NCI-H146 (cell line): ENCODE results near the gene TULP4.

Experiments used
- DNase-seq: peaks from one replicate; lab custom pipeline; 2025; lab: John Stamatoyannopoulos, UW

Gene TULP4

DNA sequence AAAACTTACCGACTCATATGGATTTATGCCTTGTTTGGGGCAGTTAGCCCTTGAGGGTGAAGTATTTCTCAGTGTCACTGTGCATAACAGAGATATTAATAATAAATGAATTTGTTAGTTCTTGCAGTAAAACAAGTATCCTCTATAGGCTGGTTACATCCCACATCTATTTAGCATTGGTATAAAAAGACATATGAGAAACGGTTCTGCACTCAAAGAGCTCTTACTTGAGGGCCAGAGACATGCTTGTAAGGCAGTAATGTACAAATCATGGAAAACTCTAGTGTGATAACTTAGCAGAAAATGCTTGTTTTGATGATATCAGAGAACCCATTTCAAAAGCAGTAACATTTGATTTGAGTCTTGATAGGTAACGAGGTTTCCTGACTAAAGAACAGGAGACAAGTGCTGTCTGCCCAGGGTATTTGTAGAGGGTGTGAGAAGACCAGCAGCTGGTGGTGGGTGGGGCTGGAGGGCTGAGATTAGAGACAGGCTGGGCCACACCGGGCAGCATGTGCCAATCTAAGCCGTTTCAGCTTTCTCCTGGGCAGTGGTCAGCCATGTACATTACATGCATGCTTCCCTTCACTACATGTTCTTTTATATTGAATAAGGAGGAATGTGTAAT lies 46.3 kb downstream of the TULP4 start:
- no peak for DNase-seq

DNA sequence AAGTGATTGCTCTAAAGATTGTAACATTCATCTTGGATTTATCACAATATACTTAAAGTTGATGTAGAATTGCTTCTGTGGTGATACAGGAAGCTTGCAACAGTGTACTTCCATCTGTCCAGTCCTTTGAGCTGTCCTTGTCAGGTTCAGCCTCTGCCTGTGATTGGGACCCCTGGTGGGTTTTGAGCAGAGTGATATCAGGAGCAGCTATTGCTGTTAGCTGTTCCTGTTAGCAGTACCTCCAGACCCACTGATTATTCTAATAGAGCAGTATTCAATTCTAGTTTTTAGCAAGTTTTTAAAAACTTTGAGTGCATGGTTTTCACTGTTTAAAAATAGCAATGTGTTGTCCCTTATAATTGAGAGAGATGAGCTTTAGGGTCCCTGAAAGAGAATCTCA lies 48.8 kb downstream of the TULP4 start:
- peak; percentile 46 for DNase-seq

- no peak for DNase-seq
Measured at GRCh38 chr6:158361961-158362669, 49.9 kb downstream of the TULP4 start.

DNA sequence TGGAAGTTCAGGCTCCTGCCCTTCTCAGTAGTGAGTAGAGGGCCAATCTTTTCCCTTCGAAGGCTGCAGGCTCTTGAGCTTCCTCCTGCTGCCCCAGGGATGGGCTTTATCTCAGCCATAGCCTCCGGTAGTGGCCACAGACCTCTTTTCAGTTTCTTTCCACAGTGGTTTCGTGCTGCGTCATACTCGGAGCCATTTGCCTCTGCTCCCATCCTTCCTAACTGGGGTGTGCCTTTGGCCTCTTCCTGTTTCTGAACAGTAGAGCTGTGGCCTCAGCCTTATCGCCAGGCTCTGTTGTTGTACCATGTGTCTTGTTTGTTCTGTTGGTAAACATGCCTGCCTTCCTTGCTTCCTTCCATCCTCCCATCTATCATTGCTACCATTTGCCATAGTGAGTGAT lies 54.1 kb downstream of the TULP4 start:
- DNase-seq: no peak

DNA sequence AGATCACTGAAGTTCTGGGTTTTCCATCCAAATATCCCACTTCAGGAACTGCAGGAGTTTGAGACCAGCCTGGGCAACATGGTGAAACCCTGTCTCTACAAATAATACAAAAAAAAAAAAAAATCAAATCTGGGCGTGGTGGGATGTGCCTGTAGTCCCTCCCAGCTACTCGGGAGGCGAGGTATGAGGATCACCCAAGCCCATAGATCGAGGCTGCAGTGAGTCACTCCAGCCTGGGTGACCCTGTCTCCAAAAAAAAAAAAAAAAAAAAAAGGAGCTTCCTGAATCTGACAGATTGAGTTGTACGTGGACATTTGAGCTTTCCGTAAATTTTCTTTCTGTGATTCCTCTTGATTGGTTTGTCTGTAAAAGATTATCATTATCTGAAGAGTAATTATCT lies 55.6 kb downstream of the TULP4 start:
- DNase-seq: no peak

DNA sequence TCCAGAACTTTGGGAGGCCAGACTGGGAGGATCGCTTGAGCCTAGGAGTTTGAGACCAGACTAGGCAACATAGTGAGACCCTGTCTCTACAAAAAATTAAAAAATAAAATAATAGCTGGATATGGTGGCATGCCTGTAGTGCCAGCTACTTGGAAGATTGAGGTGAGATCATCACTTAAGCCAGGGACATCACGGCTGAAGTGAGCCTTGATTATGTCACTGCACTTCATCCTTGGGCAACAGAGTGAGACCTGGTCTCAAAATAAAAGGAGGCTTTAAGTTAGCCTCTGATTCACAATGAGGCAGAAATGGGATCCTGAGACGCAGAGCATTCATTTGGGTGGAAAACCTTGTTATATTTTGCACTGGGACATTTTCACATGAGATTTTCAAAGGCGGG lies 57.0 kb downstream of the TULP4 start:
- DNase-seq: no peak

DNA sequence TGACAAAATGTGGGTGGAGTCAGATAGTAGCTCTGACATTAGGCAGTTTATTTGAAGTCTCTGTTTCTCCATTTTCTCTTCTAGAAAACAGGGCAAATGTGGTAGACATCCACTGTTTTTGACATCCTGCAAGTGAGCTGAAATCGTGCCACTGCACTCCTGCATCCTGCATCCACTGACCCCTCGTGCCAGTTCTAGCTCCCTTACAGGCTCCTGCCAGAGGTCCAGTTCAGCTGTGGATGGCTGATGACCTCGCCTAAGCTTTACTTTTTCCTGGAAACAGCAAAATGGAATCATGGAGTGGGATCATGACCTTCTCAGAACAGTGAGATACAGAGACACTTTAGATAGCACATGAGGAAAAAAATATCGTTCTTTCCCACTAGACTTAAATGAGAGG lies 58.5 kb downstream of the TULP4 start:
- DNase-seq: no peak

- DNase-seq: no peak
Measured at GRCh38 chr6:158371261-158371660, 59.0 kb downstream of the TULP4 start.

DNA sequence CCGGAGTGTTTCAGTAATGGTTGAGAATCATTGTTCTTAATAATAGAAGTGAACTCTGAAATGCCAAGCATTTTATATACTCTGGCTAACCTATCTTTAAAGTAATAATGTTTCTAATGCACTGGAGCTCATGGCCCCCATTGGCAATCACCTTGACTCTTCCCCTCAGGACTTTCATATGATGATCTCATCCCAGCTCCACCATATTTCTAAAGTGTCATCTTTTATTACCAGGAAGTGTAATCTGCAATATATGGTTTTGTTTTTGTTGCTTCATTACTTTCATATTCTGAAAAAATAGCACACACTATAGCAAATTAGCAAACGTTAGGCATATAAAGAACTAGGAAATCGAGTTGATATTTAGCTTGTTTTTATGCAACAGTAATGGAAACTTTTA lies 60.3 kb downstream of the TULP4 start:
- no peak for DNase-seq

DNA sequence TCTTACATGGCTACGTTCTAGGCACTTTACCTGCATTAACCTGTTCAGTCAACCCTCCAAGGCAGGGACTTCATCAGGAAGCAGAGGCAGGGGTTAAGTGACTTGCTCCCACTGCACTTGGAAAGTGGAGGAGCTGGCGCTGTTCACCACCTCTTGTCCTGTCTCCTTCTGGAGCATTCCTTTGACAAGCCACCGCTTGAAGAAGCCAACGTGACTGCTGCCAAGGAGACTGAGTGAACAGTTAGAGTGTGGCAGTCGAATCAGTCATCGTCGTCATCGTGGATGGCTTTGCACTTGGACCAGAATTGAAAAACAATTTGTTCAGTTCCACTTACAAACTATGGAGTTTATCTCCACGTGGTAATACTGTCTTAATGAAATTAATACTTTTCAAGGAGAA lies 60.9 kb downstream of the TULP4 start:
- no peak for DNase-seq

- DNase-seq: no peak
Measured at GRCh38 chr6:158374020-158374419, 61.8 kb downstream of the TULP4 start.

- DNase-seq: no peak
Measured at GRCh38 chr6:158376631-158377081, 64.4 kb downstream of the TULP4 start.

DNA sequence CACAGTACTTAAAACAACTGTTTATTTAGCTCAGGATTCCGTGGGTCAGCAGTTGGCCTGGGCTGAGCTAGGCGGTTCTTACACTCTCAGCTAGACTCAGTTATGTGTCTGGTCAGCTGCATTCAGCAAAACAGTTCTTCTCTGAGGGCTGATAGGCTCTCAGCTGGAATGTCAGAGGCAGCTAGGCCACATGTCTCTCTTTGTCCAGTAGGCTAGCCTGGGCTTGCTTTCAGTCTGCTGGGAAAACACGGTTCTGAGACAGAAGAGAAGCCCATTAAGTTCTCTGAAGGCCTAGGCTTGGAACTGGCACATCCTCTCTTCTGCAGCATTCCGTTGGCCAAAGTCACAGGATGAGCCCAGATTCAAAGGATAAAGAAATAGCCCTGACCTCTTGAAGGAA lies 65.6 kb downstream of the TULP4 start:
- DNase-seq: no peak

DNA sequence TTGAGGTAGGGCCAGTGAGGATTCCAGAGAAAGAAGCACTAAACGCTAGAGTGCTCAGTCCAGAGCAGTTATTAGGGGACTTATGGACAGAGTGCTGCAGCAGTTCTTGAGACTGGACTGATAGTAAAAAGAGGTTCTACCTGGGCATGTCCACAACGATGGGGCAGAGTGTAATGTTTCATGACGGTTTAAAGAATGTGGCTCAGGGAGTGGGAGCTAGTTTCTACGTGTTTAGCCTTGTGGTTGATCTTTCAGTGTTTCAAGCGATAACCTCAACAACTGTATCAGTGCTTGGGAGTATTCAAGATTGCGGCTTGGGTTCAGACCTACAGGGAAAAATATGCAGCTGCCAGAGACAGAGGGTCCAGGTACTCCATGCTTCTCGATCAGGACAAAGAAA lies 67.1 kb downstream of the TULP4 start:
- no peak for DNase-seq

GRCh38 chr6:158381214-158381613 lies 68.9 kb downstream of the TULP4 start:
- DNase-seq: no peak

- no peak for DNase-seq
Measured at GRCh38 chr6:158382491-158382890, 70.2 kb downstream of the TULP4 start.

DNA sequence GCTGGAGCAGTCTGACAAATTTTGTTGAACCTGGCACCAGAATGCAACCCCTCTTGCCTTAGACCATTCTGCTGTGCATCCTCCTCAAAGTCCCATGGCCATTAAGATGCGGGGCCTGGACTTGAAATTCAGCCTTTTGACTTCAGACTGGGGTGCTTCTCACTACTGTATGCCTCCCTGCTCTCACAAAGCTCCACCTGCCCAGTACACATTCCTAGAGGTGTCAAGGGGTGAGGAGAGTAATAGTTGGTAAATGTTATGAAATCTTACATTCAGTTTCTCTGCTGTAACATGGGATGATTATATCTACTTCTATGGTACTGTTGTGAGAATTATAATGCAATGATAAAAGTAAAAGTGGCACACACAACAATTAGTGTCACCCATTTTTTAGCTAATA lies 70.8 kb downstream of the TULP4 start:
- no peak for DNase-seq

- no peak for DNase-seq
Measured at GRCh38 chr6:158383542-158383941, 71.3 kb downstream of the TULP4 start.

- DNase-seq: no peak
Measured at GRCh38 chr6:158384671-158385110, 72.4 kb downstream of the TULP4 start.

GRCh38 chr6:158387036-158387435 lies 74.8 kb downstream of the TULP4 start:
- no peak for DNase-seq

- no peak for DNase-seq
Measured at GRCh38 chr6:158387578-158387977, 75.3 kb downstream of the TULP4 start.

DNA sequence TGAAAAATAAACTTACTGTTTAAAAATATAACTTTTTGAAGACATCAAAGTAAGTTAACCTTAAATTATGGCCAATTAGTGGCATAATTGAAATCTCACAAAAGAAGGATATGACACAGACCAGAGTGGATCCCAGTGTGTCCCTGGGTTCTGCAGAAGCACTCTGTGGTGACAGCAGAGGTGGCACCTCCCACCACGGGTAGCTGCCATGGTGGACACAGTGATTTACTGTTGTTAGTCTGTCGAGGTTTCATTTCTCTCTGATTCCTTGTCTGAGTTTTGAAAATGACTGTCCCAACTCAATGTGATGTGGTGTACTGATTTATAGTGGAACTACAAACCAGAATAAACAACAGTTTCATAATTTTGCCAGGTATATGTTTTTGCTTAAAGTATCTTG lies 76.5 kb downstream of the TULP4 start:
- DNase-seq: no peak

- no peak for DNase-seq
Measured at GRCh38 chr6:158389193-158389919, 77.1 kb downstream of the TULP4 start.
